PC-3 (cell line): ENCODE measurements around the gene CMTM2.

Source experiments
- EZH2phosphoT487 ChIP-seq: fragments of 300-600 bp; sonication (generic); IDR thresholded peaks from 2 replicates; pipeline ENCODE4 v1.6.1; 2018; ENCODE audit warnings: mild to moderate bottlenecking, antibody characterized with exemption, low read length, borderline replicate concordance
- TF ChIP-seq, protein P1 (sequence below): fragments of 300-600 bp; sonication (generic); conservative IDR thresholded peaks from 2 replicates; pipeline ENCODE4 v1.5.1; 2017; ENCODE audit warnings: antibody characterized with exemption, low read depth, mild to moderate bottlenecking, low read length

DNA sequence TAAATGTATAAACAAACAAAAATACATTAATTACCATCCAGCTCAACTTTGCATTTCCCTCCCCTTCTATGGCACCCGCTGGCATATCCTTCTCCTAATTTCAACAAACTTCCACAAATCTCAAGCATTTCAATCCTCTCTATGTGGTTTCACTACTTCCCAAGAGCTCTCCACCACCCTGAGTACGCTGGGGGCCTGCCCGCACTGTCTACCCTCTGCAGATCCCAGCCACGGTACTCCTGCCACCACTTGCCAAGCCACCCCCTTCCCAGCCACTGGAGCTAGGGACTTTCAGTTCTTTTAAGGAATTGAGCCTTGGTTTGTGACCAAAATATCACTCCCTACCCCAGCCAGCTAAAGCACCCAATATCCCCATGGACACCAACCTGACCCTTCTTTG, 31.2 kb upstream of the CMTM2 start:
- TF ChIP-seq, protein P1, sequence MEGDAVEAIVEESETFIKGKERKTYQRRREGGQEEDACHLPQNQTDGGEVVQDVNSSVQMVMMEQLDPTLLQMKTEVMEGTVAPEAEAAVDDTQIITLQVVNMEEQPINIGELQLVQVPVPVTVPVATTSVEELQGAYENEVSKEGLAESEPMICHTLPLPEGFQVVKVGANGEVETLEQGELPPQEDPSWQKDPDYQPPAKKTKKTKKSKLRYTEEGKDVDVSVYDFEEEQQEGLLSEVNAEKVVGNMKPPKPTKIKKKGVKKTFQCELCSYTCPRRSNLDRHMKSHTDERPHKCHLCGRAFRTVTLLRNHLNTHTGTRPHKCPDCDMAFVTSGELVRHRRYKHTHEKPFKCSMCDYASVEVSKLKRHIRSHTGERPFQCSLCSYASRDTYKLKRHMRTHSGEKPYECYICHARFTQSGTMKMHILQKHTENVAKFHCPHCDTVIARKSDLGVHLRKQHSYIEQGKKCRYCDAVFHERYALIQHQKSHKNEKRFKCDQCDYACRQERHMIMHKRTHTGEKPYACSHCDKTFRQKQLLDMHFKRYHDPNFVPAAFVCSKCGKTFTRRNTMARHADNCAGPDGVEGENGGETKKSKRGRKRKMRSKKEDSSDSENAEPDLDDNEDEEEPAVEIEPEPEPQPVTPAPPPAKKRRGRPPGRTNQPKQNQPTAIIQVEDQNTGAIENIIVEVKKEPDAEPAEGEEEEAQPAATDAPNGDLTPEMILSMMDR, result no peak
- no peak for TF ChIP-seq EZH2phosphoT487
